Panc1 (cell line): ENCODE results near the gene GP9. TPM values are rescaled to one million over a fixed set of nuclear protein-coding genes. Genes with fewer than 3 reads are reported as not detected.

Experiments
- ATAC-seq: fragments of 200-7000 bp; cut with Tn5 transposase; 2 replicates; pipeline ENCODE4 v1.9.1; 2020; ENCODE audit warnings: mild to moderate bottlenecking, moderate library complexity
- BruUV-seq: library from RNA; stranded (reverse); fragments of 400-500 nt; replicated peaks from 2 replicates; lab custom pipeline; 2021; lab: Mats Ljungman, UMichigan
- CTCF ChIA-PET: fragments of 300-600 bp; sonication (Branson Sonifier 250); formaldehyde crosslinking; loops from one replicate; lab custom pipeline; 2022; ENCODE audit warnings: antibody characterized with exemption; lab: Charles Lee
- POLR2A ChIA-PET: fragments of 300-600 bp; sonication (Branson Sonifier 250); formaldehyde crosslinking; loops from one replicate; lab custom pipeline; 2022; ENCODE audit warnings: antibody characterized with exemption; lab: Charles Lee
- DNase-seq: peaks from one replicate; pipeline ENCODE4 v3.0.0-alpha.2; 2010; ENCODE audit warnings: low read depth, low spot score
- H3K27ac ChIP-seq: 2 replicates; pipeline ENCODE4 v1.5.1; 2011; ENCODE audit warnings: mild to moderate bottlenecking, low read length, inconsistent platforms
- H3K27me3 ChIP-seq: fragments of 200-500 bp; sonication (Bioruptor generic); 2 replicates; pipeline ENCODE4 v1.6.0; 2014; ENCODE audit warnings: low read length, inconsistent platforms; ENCODE audit not compliant: control insufficient read depth, insufficient read depth
- H3K36me3 ChIP-seq: fragments of 200-500 bp; sonication (Bioruptor generic); 2 replicates; pipeline ENCODE4 v1.5.1; 2014; ENCODE audit warnings: inconsistent platforms, mild to moderate bottlenecking, low read length, moderate library complexity; ENCODE audit not compliant: control insufficient read depth, insufficient read depth
- H3K4me1 ChIP-seq: 2 replicates; pipeline ENCODE4 v1.5.1; 2011; ENCODE audit warnings: inconsistent platforms, mild to moderate bottlenecking, low read length, moderate library complexity; ENCODE audit not compliant: control insufficient read depth, insufficient read depth
- H3K4me3 ChIP-seq, 2 experiments: 2 replicates each; pipeline ENCODE4 v1.5.1; 2011 to 2012; ENCODE audit warnings: low read depth in 2 of 2, low read length in 2 of 2, mild to moderate bottlenecking in 2 of 2, inconsistent platforms in 1 of 2, moderate library complexity in 1 of 2
- H3K9me3 ChIP-seq: fragments of 200-500 bp; sonication (Bioruptor generic); 2 replicates; pipeline ENCODE4 v1.5.1; 2014; ENCODE audit warnings: low read depth, mild to moderate bottlenecking, inconsistent platforms, low read length, moderate library complexity; ENCODE audit not compliant: control insufficient read depth, insufficient read depth
- POLR2AphosphoS5 ChIP-seq: IDR thresholded peaks from 2 replicates; pipeline ENCODE4 v1.6.1; 2012; ENCODE audit warnings: mild to moderate bottlenecking, low read depth, low read length, moderate library complexity
- SIN3A ChIP-seq: IDR thresholded peaks from 2 replicates; pipeline ENCODE4 v1.6.1; 2012; ENCODE audit warnings: low read depth, mild to moderate bottlenecking, low read length, moderate library complexity, borderline replicate concordance; ENCODE audit not compliant: insufficient read depth
- TCF7L2 ChIP-seq: IDR thresholded peaks from 2 replicates; pipeline ENCODE4 v1.6.1; 2011; ENCODE audit warnings: mild to moderate bottlenecking, low read depth, low read length, inconsistent platforms
- in situ Hi-C: cut with HindIII; loops from 2 replicates; pipeline ENCODE4 v1.10.0; 2016; ENCODE audit warnings: low sequenced_read_pairs, low pct_unique_long_range_greater_than_20kb
- intact Hi-C: fragments of 100-400 bp; cut with micrococcal nuclease; formaldehyde crosslinking; loops from one replicate; pipeline ENCODE4 v1.10.0; 2022; ENCODE audit not compliant: unreplicated experiment
- total RNA-seq: library from RNA; stranded (reverse); gene quantifications from one replicate; pipeline ENCODE4 v1.2.1, GENCODE V29; 2021; ENCODE audit not compliant: unreplicated experiment
- TF ChIP-seq, protein P1 (sequence below): fragments of 450-650 bp; IDR thresholded peaks from 2 replicates; pipeline ENCODE4 v1.5.1; 2017; ENCODE audit warnings: mild to moderate bottlenecking
- TF ChIP-seq, protein P2 (sequence below), 2 experiments: IDR thresholded peaks; 2 replicates each; pipeline ENCODE4 v1.6.1; 2011 to 2012; ENCODE audit warnings: low read depth in 2 of 2, control low read depth in 1 of 2, low read length in 1 of 2, mild to moderate bottlenecking in 1 of 2, moderate library complexity in 1 of 2; ENCODE audit not compliant: insufficient read depth in 1 of 2

The GP9 gene
- total RNA-seq, 1 experiment from 2014 or later = not detected

DNA sequence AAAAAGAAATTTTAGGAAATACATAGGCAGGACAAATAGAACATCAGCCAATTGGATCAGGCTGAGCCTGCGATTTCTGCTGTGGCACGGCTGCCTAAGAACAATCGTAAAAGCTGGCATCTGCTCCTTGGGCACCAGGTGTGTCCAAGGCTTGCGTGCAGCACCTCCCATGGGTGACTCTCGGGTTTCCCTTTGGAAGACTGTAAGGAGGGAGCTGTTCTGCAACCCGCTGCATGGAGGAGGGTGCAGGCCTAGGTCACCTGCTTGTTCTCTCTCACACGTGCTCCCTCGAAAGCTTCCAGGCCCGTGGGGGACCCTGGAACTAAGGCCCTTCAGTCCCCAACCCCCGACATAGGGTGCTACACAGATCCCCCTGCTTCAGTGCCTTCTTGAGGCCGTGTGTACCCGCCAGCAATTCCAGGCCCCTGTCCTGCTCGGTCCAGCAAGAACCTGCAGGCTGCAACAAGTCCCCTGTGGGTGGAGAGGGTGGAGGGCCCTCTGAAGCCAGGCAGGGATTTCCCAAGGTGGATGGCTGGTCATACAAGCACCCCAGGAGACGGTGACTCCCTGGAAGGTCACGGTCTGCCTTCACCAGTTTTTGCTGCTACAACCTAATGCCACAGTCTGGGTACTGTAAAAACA, 3.4 kb downstream of the GP9 start:
- Histone ChIP-seq H3K4me3 (no peak overlapping the region), H3K27ac (no peak overlapping the region), H3K36me3 (no peaks in the 10 kb centered on the region), H3K4me1 (peaks cover 2% of the 10 kb centered on the region; the same call in 1 of the 2 replicates), H3K9me3 (no peaks in the 10 kb centered on the region), H3K27me3 (no peaks in the 10 kb centered on the region)
- ChIA-PET POLR2A (interaction anchor here (0.5 to 0.7 kb wide), 3 partner anchors 47 to 111 kb away, joined by 3 to 9 read pairs (median 3); no protein-coding TSS in a partner anchor), CTCF (no interaction called here)
- ATAC-seq (no peak), DNase-seq (no peak)
- TF ChIP-seq, protein P1, sequence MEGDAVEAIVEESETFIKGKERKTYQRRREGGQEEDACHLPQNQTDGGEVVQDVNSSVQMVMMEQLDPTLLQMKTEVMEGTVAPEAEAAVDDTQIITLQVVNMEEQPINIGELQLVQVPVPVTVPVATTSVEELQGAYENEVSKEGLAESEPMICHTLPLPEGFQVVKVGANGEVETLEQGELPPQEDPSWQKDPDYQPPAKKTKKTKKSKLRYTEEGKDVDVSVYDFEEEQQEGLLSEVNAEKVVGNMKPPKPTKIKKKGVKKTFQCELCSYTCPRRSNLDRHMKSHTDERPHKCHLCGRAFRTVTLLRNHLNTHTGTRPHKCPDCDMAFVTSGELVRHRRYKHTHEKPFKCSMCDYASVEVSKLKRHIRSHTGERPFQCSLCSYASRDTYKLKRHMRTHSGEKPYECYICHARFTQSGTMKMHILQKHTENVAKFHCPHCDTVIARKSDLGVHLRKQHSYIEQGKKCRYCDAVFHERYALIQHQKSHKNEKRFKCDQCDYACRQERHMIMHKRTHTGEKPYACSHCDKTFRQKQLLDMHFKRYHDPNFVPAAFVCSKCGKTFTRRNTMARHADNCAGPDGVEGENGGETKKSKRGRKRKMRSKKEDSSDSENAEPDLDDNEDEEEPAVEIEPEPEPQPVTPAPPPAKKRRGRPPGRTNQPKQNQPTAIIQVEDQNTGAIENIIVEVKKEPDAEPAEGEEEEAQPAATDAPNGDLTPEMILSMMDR = no peak
- TF ChIP-seq TCF7L2 (no peak), SIN3A (no peak), POLR2AphosphoS5 (no peak)
- TF ChIP-seq, protein P2, sequence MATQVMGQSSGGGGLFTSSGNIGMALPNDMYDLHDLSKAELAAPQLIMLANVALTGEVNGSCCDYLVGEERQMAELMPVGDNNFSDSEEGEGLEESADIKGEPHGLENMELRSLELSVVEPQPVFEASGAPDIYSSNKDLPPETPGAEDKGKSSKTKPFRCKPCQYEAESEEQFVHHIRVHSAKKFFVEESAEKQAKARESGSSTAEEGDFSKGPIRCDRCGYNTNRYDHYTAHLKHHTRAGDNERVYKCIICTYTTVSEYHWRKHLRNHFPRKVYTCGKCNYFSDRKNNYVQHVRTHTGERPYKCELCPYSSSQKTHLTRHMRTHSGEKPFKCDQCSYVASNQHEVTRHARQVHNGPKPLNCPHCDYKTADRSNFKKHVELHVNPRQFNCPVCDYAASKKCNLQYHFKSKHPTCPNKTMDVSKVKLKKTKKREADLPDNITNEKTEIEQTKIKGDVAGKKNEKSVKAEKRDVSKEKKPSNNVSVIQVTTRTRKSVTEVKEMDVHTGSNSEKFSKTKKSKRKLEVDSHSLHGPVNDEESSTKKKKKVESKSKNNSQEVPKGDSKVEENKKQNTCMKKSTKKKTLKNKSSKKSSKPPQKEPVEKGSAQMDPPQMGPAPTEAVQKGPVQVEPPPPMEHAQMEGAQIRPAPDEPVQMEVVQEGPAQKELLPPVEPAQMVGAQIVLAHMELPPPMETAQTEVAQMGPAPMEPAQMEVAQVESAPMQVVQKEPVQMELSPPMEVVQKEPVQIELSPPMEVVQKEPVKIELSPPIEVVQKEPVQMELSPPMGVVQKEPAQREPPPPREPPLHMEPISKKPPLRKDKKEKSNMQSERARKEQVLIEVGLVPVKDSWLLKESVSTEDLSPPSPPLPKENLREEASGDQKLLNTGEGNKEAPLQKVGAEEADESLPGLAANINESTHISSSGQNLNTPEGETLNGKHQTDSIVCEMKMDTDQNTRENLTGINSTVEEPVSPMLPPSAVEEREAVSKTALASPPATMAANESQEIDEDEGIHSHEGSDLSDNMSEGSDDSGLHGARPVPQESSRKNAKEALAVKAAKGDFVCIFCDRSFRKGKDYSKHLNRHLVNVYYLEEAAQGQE (IDR thresholded peaks at IDR 0.05; ENCODE audit: insufficient read depth in 1 of 2, low read depth in 2 of 2, low read length in 1 of 2) = no peak
- intact Hi-C loops = no loop called here
- BruUV-seq = no TSS peak
- in situ Hi-C loops = no loop called here

DNA sequence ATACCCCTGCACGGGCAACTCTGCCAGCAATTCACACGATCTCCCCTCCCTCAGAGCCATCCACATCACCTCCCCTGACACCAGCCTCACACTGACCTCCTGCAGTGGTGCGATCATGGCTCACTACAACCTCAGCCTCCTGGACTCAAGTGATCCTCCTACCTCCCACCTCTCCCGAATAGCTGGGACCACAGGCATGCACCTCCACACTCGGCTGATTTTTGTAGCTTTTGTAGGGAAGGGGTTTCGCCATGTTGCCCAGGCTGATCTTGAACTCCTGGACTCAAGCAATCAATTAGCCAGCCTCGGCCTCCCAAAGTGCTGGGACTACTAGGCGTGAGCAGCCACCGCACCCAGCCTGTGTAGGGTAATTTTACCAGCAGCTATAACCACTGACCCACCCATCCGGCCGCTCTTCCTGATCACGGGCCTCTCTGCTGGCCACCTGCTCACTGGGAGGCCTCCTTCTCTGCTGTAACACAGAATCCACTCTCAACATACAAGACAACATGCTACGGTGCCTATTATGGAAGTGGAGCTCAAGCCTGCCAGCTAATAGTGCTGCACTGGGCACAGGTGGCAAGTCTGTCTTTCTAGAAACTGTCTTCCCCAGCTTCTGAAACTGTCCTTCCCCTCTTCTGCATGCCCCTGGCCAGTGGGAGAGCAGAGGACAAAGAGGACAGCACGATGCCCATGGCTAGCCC, 4.6 kb downstream of the GP9 start:
- no peaks in the 10 kb centered on the region for H3K4me1 ChIP-seq
- in situ Hi-C loops (no loop called here), intact Hi-C loops (no loop called here)
- H3K27me3 ChIP-seq = no peaks in the 10 kb centered on the region
- no peak for DNase-seq
- H3K27ac ChIP-seq = no peak overlapping the region
- H3K36me3 ChIP-seq = no peaks in the 10 kb centered on the region
- ATAC-seq = no peak
- H3K4me3 ChIP-seq = no peak overlapping the region
- no TSS peak for BruUV-seq
- H3K9me3 ChIP-seq = no peaks in the 10 kb centered on the region
- ChIA-PET CTCF (interaction anchor here (1.5 kb wide), 1 partner anchor 12 kb away, joined by 6 read pairs; no protein-coding TSS in a partner anchor), POLR2A (no interaction called here)
- TF ChIP-seq POLR2AphosphoS5 = no peak
- TF ChIP-seq, protein P2 (IDR thresholded peaks at IDR 0.05; ENCODE audit: insufficient read depth in 1 of 2, low read depth in 2 of 2, low read length in 1 of 2) = no peak
